Type B pancreatic cell (in vitro differentiated cells): ENCODE results near the gene INF2. TPM values are rescaled to one million over a fixed set of nuclear protein-coding genes. Genes with fewer than 3 reads are reported as not detected.

ENCODE experiments used
- DNase-seq: peaks from one replicate; pipeline ENCODE4 v3.0.0; 2021; ENCODE audit warnings: mixed read lengths; ENCODE audit not compliant: unreplicated experiment; ENCODE audit errors: extremely low spot score
- H3K27ac Mint-ChIP-seq: 2 replicates; pipeline ENCODE4 v1.8.0; 2021; ENCODE audit warnings: mild to moderate bottlenecking, mixed read lengths
- H3K27me3 Mint-ChIP-seq: 2 replicates; pipeline ENCODE4 v1.8.0; 2021; ENCODE audit warnings: mixed read lengths
- H3K36me3 Mint-ChIP-seq: 2 replicates; pipeline ENCODE4 v1.8.0; 2021; ENCODE audit warnings: mixed read lengths
- H3K4me1 Mint-ChIP-seq: one replicate; pipeline ENCODE4 v1.8.0; 2021; ENCODE audit warnings: mixed read lengths; ENCODE audit not compliant: unreplicated experiment
- H3K4me3 Mint-ChIP-seq: 2 replicates; pipeline ENCODE4 v1.8.0; 2021; ENCODE audit warnings: mild to moderate bottlenecking, mixed read lengths
- H3K9me3 Mint-ChIP-seq: 2 replicates; pipeline ENCODE4 v1.8.0; 2021; ENCODE audit warnings: mixed read lengths
- CTCF ChIP-seq: fragments of 200-600 bp; sonication (generic); conservative IDR thresholded peaks from 2 replicates; pipeline ENCODE4 v1.5.0; 2021; ENCODE audit warnings: antibody characterized with exemption, mild to moderate bottlenecking
- total RNA-seq: library from RNA; stranded (reverse); gene quantifications from 2 replicates; pipeline ENCODE4 v1.2.1, GENCODE V29; 2021; ENCODE audit warnings: low replicate concordance

INF2 gene
- total RNA-seq, 1 donor from 2014 or later: 45.6 TPM

GRCh38 chr14:104688505-104689108, 811 bp upstream of the INF2 start:
- no peak for TF ChIP-seq CTCF
- H3K36me3 Mint-ChIP-seq: no peaks in the 10 kb centered on the region
- peak overlapping the region; percentile 83 for H3K27ac Mint-ChIP-seq
- H3K27me3 Mint-ChIP-seq: no peaks in the 10 kb centered on the region
- peaks cover 17% of the 10 kb centered on the region for H3K4me1 Mint-ChIP-seq
- peaks cover 7% of the 10 kb centered on the region for H3K9me3 Mint-ChIP-seq
- peak overlapping the region; percentile 78 for H3K4me3 Mint-ChIP-seq
- DNase-seq: no peak

DNA sequence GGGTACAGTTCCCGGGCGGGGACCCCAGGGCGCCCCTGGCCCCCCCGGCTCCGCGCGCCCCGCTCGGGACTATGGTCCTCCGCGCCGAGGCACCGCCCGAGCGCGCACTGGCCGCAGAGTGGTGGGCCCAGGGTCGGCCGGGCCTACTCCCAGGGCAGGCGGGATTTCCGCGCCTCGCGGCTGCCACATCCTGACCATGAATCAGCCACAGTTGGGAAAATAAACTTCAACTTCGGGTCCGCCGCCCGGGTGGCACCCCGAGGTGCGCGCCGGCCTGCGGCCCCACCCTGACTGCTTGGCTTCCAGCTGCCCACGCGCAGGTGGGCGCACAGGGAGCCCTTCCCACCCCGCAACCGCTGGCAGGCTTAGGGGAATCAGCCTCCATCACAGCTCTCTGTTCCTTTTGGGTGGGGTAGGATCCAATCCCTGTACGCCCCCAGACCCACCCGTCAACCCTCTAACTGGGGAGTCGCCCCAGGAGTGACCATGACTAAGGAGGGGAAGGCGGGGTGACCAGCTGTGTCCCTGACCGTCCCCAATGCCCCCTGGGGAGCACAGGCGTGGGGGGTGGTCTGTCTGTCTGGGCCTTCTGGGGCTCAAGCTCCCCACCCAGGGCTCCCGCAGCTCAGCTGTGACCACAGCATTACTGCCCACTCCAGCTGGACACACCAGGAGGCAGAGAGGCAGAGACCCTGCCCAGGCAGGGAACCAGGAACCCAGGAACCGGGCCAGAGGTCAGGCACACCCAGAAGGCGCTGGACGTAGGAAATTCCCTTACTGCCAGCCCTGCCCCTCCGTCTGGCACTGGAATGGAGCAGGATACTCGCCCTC, 678 bp downstream of the INF2 start:
- no peak overlapping the region for H3K27ac Mint-ChIP-seq
- peaks cover 8% of the 10 kb centered on the region for H3K4me1 Mint-ChIP-seq
- H3K4me3 Mint-ChIP-seq: peak overlapping the region; percentile 79
- H3K27me3 Mint-ChIP-seq: no peaks in the 10 kb centered on the region
- DNase-seq: no peak
- no peak for TF ChIP-seq CTCF
- H3K9me3 Mint-ChIP-seq: peaks cover under 1% of the 10 kb centered on the region
- no peaks in the 10 kb centered on the region for H3K36me3 Mint-ChIP-seq

DNA sequence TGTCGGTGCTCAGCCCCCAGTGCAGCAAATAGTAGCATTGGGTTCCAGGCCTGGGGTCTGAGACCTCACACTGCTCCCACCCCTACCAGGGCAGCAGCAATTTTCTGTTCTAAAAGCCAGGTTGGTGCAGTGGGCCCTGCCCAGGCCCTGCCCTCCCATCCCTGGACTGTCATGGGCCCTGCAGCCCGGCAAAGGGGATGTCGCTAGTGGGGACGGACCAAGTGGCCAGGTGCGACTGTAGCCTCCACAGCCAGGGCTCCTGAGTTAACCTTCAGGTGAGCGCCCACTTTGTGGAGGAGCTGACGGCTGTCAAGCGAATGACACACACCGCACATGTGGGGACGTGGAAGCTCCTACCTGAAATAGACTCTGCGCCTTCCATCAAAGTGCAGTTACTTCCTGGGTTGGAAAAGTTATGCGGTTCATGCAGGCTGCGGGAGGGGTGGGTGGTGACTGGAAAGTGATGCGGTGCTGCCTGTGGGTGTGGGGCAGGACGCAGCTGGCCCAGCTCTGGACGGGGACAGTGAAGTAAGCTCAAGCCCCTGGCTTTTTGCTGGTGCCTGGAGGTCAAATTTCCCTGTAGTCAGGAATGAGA, 1.5 kb downstream of the INF2 start:
- DNase-seq: no peak
- H3K9me3 Mint-ChIP-seq: no peaks in the 10 kb centered on the region
- H3K36me3 Mint-ChIP-seq: no peaks in the 10 kb centered on the region
- H3K4me3 Mint-ChIP-seq: peak overlapping the region; percentile 78
- no peak for TF ChIP-seq CTCF
- H3K27me3 Mint-ChIP-seq: no peaks in the 10 kb centered on the region
- peak overlapping the region; percentile 50 for H3K27ac Mint-ChIP-seq
- H3K4me1 Mint-ChIP-seq: peaks cover 9% of the 10 kb centered on the region

- Mint-ChIP-seq H3K4me1 (peaks cover 10% of the 10 kb centered on the region), H3K9me3 (no peaks in the 10 kb centered on the region), H3K27me3 (no peaks in the 10 kb centered on the region), H3K27ac (peak overlapping the region; percentile 50), H3K4me3 (peak overlapping the region; percentile 78), H3K36me3 (no peaks in the 10 kb centered on the region)
- TF ChIP-seq CTCF: no peak
- DNase-seq: no peak
Measured at GRCh38 chr14:104691546-104692260, 2.3 kb downstream of the INF2 start.

DNA sequence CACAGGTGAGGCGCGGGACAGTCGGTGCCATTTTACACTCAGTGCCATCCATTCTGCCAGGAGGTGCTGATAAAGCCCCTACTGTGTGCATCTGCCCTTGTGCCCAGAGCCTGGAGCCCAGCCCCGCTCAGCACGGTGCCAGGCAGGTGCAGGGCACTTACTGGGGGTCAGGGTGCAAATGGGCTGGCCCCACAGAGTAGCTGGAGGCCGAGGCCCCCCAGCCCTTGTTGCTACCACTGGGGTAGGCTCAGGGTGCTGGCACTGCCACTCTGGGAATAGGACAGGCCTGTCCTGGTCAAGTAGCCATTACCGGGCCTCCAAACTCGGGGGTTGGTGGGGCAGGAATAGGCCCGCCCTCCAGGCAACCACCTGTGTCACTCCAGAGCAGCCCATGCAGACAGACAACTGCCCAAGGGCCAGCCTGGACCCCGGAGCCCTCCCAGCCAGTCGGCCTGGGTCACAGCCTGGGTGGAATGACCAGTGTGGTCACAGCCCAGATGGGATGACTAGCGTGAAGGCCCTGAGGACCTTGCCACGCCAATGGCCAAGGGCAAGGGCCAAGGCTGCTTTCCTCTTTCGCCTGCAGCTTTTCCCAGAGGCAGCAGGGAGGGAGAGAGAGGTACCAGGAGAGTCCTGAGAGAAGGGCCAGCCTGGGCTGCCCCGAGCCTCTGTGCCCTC, 3.0 kb downstream of the INF2 start:
- Mint-ChIP-seq H3K9me3 (no peaks in the 10 kb centered on the region), H3K27ac (no peak overlapping the region), H3K36me3 (no peaks in the 10 kb centered on the region), H3K4me1 (peaks cover 10% of the 10 kb centered on the region), H3K27me3 (no peaks in the 10 kb centered on the region), H3K4me3 (no peak overlapping the region)
- TF ChIP-seq CTCF: no peak
- no peak for DNase-seq
